Left ventricle myocardium superior (tissue), 1 donor: ENCODE data around the gene TRUB1. TPM values are rescaled to one million over a fixed set of nuclear protein-coding genes. Genes with fewer than 3 reads are reported as not detected.
A peak's percentile ranks its signal among the peaks of the same experiment; 100 is the strongest.
"Not testable (repeated sequence)": the region's sequence is repeated elsewhere in the genome, so short reads cannot be mapped to it uniquely, and the experiment has no call there.

Experiments
- ATAC-seq: fragments of 200-7000 bp; cut with Tn5 transposase; one replicate; pipeline ENCODE4 v1.9.1; 2020; ENCODE audit warnings: mild to moderate bottlenecking, moderate library complexity
- DNase-seq: peaks from one replicate; pipeline ENCODE4 v3.0.0-alpha.2; 2020
- intact Hi-C: fragments of 100-400 bp; cut with micrococcal nuclease; formaldehyde crosslinking; loops from one replicate; pipeline ENCODE4 v1.11.0; 2022
- total RNA-seq: library from RNA; stranded (reverse); fragmentation: NEBNext Ultra II Directional; extraction: Animal tissue kit (Norgen Biotek cat#: 25700); gene quantifications from one replicate; pipeline ENCODE4 v1.2.1, GENCODE V29; 2021
- donor health status: DM: no; HTN: yes; CAD: no; lungs with severe emphysema.

Gene TRUB1
- total RNA-seq, 1 donor from 2014 or later: 13.8 TPM

DNA sequence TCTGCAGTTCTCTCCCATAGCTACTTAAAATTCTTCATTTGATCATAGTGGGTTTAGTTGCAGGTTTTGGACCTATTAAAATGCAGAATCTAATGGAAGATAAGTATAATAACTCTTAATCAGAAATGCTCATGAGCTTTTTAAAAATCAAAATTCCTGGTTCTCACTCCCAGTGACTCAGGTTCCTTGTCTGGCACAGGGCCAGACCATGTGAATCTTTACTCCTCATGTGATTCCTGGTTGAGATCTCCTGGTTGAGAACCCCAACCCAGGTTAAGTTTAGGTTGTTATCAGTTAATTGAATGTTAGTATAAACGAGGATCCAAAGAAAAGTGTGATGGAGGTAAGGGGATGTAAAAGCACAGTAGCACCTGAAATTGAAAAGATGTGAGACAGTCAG is 17.5 kb upstream of the TRUB1 start:
- DNase-seq: no peak
- intact Hi-C loops: no loop called here
- ATAC-seq: no peak

DNA sequence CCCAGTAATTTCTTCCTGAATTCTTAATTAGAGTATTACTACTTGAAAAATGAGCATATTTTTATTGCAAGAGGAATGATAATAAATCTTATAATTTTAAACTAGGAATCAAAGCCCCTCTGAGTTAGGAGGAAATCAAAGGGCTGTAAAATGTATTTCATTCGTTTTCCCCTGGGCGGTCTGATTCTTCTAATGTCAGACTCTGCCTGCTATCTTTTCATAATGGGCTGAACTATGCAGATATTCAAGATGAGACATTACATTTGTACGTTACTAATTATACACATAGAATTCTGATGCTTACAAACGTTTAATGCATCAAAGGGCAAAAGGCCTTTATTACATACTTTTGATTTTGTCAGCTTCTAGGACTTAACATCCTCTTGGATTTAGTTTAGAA is 16.0 kb upstream of the TRUB1 start:
- DNase-seq (no peak), ATAC-seq (no peak)
- intact Hi-C loops: no loop called here

DNA sequence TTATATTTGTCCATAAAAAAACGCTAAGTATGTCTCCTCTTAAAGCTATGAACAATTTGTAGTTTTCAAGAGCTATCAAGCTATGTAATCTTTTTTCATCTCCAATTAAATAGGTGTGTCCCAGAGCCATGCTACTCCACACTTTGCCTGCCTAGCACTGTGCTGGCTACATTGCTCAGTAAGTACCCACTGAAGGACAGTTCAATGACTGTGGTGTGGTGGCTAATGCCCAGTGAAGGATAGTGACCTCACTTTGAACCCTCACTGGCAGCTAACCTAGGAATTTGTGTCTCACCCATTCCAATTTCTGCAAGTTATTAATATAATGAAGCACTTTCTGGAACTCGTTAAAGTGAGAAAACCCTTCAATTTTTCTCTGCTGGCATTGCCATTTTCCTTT is 14.4 kb upstream of the TRUB1 start:
- intact Hi-C loops: no loop called here
- ATAC-seq: peak; percentile 94
- DNase-seq: no peak

GRCh38 chr10:114925587-114926586 is 12.1 kb upstream of the TRUB1 start:
- peak; percentile 30 for ATAC-seq
- intact Hi-C loops: no loop called here
- DNase-seq: no peak

GRCh38 chr10:114928818-114929217 is 9.2 kb upstream of the TRUB1 start:
- peak; percentile 56 for ATAC-seq

GRCh38 chr10:114930320-114930719 is 7.7 kb upstream of the TRUB1 start:
- intact Hi-C loops: no loop called here
- no peak for ATAC-seq

More at GRCh38 chr10:114928818-114929217, 9.2 kb upstream of the TRUB1 start:
- DNase-seq: no peak
- intact Hi-C loops: no loop called here

DNA sequence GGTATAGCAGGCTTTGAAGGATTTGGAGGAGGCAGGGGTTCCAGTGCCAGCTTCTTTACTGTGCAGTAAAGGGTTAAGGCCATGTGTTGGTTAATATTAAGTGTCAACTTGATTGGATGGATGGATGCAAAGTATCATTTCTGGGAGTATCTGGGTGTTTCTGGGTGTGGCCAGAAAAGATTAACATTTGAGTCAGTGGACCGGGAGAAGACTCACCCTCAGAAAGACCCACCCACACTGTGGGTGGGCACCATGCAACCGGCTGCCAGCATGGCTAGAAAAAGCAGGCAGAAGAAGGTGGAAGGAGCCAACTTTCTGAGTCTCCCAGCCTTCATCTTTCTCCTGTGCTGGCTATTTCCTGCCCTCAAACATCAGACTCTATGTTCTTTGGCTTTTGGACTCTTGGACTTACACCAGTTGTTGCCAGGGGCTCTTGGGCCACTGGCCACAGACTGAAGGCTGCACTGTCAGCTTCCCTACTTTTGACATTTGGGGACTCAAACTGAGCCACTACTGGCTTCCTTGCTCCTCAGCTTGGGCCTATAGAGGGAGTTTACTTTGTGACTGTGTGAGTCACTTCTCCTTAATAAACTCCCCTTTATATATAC is 6.8 kb upstream of the TRUB1 start:
- intact Hi-C loops: no loop called here
- DNase-seq (no peak), ATAC-seq (no peak)

More at GRCh38 chr10:114930320-114930719, 7.7 kb upstream of the TRUB1 start:
- no peak for DNase-seq

- DNase-seq (no peak), ATAC-seq (no peak)
- intact Hi-C loops: no loop called here
Observed at GRCh38 chr10:114932225-114932624, 5.8 kb upstream of the TRUB1 start.

DNA sequence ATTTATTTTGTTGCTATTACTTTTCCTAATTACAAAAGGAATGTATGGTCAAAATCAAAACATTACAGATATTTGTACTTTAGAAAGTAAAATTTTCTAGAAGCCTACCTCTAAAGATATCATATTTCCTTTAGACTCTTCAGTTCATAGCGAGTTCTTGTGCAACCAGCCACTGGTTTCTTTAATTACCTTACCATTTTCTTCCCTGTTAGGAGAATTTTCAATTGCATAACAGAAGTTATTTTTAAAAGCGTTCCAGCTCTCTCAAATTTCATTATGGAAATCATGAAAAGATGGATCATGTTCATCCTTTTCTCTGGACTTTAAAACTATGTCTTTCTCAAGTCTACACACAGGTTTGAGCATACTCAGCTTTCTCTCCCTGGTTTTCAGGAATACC is 5.0 kb upstream of the TRUB1 start:
- ATAC-seq (no peak), DNase-seq (no peak)
- intact Hi-C loops: no loop called here

GRCh38 chr10:114933588-114933987 is 4.4 kb upstream of the TRUB1 start:
- ATAC-seq: no peak
- no peak for DNase-seq
- intact Hi-C loops: no loop called here

DNA sequence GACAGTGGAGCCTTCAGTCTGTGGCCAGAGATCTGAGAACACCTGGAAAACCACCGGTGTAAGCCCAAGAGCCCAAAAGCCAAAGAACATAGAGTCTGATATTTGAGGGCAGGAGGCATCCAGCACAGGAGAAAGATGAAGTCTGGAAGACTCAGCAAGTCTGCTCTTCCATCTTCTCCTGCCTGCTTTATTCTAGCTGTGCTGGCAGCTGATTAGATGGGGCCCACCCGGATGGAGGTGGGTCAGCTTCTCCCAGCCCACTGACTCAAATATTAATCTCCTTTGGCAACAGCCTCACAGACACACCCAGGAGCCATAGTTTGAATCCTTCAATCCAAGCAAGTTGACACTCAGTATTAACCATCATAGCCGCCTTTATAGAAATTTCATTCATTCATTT is 4.0 kb upstream of the TRUB1 start:
- ATAC-seq, DNase-seq: not testable (repeated sequence)

GRCh38 chr10:114938856-114939193 is 830 bp downstream of the TRUB1 start:
- DNase-seq: no peak
- intact Hi-C loops: no loop called here
- ATAC-seq: no peak

More for the DNA sequence above, 4.0 kb upstream of the TRUB1 start:
- intact Hi-C loops: not testable (repeated sequence)

- ATAC-seq (no peak), DNase-seq (no peak)
- intact Hi-C loops: no loop called here
Observed at GRCh38 chr10:114940735-114941134, 2.7 kb downstream of the TRUB1 start.

- DNase-seq: peak; percentile 50
- intact Hi-C loops: no loop called here
- ATAC-seq: peak; percentile 78
Observed at GRCh38 chr10:114943000-114943399, 5.0 kb downstream of the TRUB1 start.

DNA sequence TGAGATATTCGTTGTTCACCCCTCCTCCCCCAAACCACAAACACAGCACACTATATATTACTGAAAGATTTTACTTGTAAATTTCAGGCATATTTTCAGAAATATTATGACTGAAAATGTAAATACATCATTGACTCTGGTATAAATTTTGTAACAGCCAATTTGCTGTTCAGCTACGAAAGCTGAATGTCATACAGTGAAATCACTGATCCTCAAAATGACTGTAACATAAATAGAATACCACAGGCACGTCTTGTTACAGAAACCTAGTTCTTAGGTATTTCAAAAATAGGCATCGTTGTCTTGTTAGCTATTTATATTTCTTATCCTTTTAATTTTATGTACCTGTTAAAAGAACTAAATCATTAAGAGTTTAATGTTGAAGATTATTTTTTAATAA is 15.1 kb downstream of the TRUB1 start:
- intact Hi-C loops: no loop called here
- DNase-seq (no peak), ATAC-seq (no peak)

GRCh38 chr10:114955984-114956383 is 18.0 kb downstream of the TRUB1 start:
- intact Hi-C loops: no loop called here
- DNase-seq (no peak), ATAC-seq (no peak)

DNA sequence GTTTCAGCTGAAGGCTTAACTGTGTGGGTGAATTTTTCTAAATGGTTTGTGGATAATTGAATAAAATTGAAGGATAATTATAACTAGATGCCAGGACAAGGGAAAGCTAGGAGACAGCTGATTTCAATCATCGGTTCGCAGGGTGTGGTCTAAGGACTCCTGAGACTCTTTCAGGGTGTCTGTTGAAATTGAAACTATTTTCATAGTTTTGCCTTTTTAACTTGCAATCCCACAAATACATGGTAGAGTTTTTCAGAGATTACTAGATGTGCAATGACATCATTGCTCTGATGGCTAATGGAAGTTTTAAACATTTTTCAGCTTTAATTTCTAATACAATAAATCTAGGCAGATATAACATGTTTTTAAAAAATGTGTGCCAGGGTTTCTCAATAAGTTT is 18.5 kb downstream of the TRUB1 start:
- ATAC-seq: peak; percentile 47
- no peak for DNase-seq
- intact Hi-C loops: no loop called here

DNA sequence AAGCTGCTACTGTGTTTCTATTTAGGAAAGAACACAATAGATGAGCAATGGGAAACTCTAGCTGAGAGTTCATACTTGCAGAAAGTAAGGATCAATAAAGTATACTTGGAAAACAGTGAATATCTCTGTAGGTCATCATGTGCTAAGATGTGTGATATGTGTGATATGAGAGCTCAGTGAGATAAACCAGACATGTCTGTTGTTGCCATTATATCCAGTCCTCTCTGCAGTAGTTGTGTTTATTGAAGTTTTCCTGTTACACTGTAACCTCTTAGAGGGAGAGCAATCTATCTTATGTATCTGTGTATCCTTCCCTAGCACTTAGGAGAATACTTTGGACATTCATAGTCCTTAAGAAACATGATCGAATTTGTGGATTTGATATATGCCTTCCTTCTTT is 19.1 kb downstream of the TRUB1 start:
- ATAC-seq (no peak), DNase-seq (no peak)
- intact Hi-C loops: no loop called here

GRCh38 chr10:114957673-114958072 is 19.7 kb downstream of the TRUB1 start:
- ATAC-seq: no peak
- intact Hi-C loops: no loop called here
- no peak for DNase-seq

- no peak for DNase-seq
Observed at GRCh38 chr10:114962441-114962840, 24.4 kb downstream of the TRUB1 start.

GRCh38 chr10:114963908-114964307 is 25.9 kb downstream of the TRUB1 start:
- DNase-seq (no peak), ATAC-seq (peak; percentile 85)
- intact Hi-C loops: no loop called here

More at GRCh38 chr10:114962441-114962840, 24.4 kb downstream of the TRUB1 start:
- intact Hi-C loops: no loop called here
- ATAC-seq: peak; percentile 63
